Kidney epithelial cell (primary cell): Measurements from ENCODE around the gene FGFBP2. TPM values are rescaled to one million over a fixed set of nuclear protein-coding genes. Genes with fewer than 3 reads are reported as not detected.

Experiments
- DNase-seq: peaks from one replicate; pipeline ENCODE4 v3.0.0-alpha.2; 2010; ENCODE audit warnings: low read depth
- H3K27me3 ChIP-seq: 2 replicates; pipeline ENCODE4 v1.6.0; 2011; ENCODE audit warnings: low read length; ENCODE audit not compliant: control insufficient read depth, insufficient read depth
- H3K36me3 ChIP-seq: 2 replicates; pipeline ENCODE4 v1.5.1; 2011; ENCODE audit warnings: low read length; ENCODE audit not compliant: control insufficient read depth, insufficient read depth
- H3K4me3 ChIP-seq: 2 replicates; pipeline ENCODE4 v1.5.1; 2011; ENCODE audit warnings: low read depth, mild to moderate bottlenecking, control low read depth, low read length
- CTCF ChIP-seq: IDR thresholded peaks from 2 replicates; pipeline ENCODE4 v1.5.1; 2011; ENCODE audit warnings: mild to moderate bottlenecking, moderate library complexity, low read length, control low read depth, inconsistent platforms; ENCODE audit not compliant: insufficient read depth, poor library complexity, severe bottlenecking
- total RNA-seq: library from RNA; depleted of rRNA; stranded (reverse); fragments of >200 nt; gene quantifications from 2 replicates; pipeline ENCODE4 v1.2.3, GENCODE V29; 2015

FGFBP2 gene
- total RNA-seq, 1 donor from 2014 or later: not detected

GRCh38 chr4:15912961-15913630, 49.9 kb downstream of the FGFBP2 start:
- Histone ChIP-seq H3K27me3 (no peaks in the 10 kb centered on the region), H3K36me3 (no peaks in the 10 kb centered on the region), H3K4me3 (no peak overlapping the region)
- peak; percentile 73 for DNase-seq
- TF ChIP-seq CTCF: no peak

GRCh38 chr4:15912236-15912635, 50.7 kb downstream of the FGFBP2 start:
- TF ChIP-seq CTCF: no peak
- no peak for DNase-seq
- Histone ChIP-seq H3K4me3 (no peak overlapping the region), H3K27me3 (no peaks in the 10 kb centered on the region), H3K36me3 (no peaks in the 10 kb centered on the region)

Other genes starting within 250 kb of the FGFBP2 start
- 0.04 TPM in 1 of 2 replicates, not detected in the other for gene CD38, start 184.8 kb downstream of the FGFBP2 start, total RNA-seq
- gene FGFBP1, start 24.4 kb downstream of the FGFBP2 start, total RNA-seq: 4.8 and 5.2 TPM in 2 replicates
- 69.0 and 74.8 TPM in 2 replicates for gene PROM1, start 120.8 kb upstream of the FGFBP2 start, total RNA-seq